ENCODE measurements around the gene SLC47A1.

- no peak for TF ChIP-seq CTCF (IDR thresholded peaks at IDR 0.05; ENCODE audit: low read depth, low read length)
- TF ChIP-seq EZH2phosphoT487 (IDR thresholded peaks at IDR 0.05; ENCODE audit: low read depth) = no peak
These were observed 13.0 kb upstream of the SLC47A1 start for GRCh38 chr17:19520641-19521040.
